GM12891 (cell line): ENCODE measurements around the gene STON2.

Source experiments
- POLR2AphosphoS5 ChIP-seq: IDR thresholded peaks from 2 replicates; pipeline ENCODE4 v1.6.1; 2011; ENCODE audit warnings: low read depth, low read length, control low read depth
- TAF1 ChIP-seq: IDR thresholded peaks from 2 replicates; pipeline ENCODE4 v1.6.1; 2011; ENCODE audit warnings: low read depth, low read length, control low read depth

GRCh38 chr14:81429028-81429427, 28.9 kb upstream of the STON2 start:
- TF ChIP-seq TAF1, result no peak
- no peak for TF ChIP-seq POLR2AphosphoS5
